DOHH2 (cell line): ENCODE data around the gene OSBPL10.

Experiments used
- CTCF ChIP-seq: fragments of 200-600 bp; sonication (generic); IDR thresholded peaks from one replicate; pipeline ENCODE4 v1.5.1; 2014; ENCODE audit warnings: antibody characterized with exemption, mild to moderate bottlenecking, low read depth, low read length; ENCODE audit not compliant: poor library complexity, severe bottlenecking
- EZH2phosphoT487 ChIP-seq: fragments of 200-600 bp; sonication (generic); IDR thresholded peaks from 2 replicates; pipeline ENCODE4 v1.6.1; 2017; ENCODE audit warnings: borderline replicate concordance, mild to moderate bottlenecking, antibody characterized with exemption, low read length, moderate library complexity, mixed read lengths

- no peak for TF ChIP-seq CTCF
- TF ChIP-seq EZH2phosphoT487, result no peak
These were observed 300.8 kb downstream of the OSBPL10 start for GRCh38 chr3:31680072-31680870.
